HPDE6-E6E7 (cell line): Measurements from ENCODE around the gene ADAM22.
"Not testable (repeated sequence)": the region's sequence is repeated elsewhere in the genome, so short reads cannot be mapped to it uniquely, and the experiment has no call there.

Experiments used
- DNase-seq: peaks from one replicate; pipeline ENCODE4 v3.0.0; 2011; ENCODE audit warnings: missing footprints; ENCODE audit errors: extremely low spot score

The ADAM22 gene

DNA sequence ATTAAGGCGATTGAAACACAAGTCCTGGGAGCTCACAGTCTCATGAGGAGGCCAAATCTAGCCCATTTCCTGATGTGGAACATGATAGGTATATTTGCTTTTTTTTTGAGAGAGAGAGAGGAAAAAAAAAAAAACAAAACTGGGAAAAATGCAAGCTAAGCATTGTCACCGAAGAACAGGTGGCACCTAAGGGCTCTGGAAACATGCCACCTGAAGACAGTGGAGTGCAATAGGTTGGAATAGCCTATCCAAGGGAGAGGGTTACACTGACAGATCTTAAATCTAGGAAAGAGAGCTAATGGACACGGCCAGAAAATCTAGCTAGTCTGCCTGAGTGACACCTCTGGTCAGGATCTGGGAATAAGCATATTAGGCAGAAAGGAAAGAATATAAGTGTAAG is 175.6 kb downstream of the ADAM22 start:
- no peak for DNase-seq

DNA sequence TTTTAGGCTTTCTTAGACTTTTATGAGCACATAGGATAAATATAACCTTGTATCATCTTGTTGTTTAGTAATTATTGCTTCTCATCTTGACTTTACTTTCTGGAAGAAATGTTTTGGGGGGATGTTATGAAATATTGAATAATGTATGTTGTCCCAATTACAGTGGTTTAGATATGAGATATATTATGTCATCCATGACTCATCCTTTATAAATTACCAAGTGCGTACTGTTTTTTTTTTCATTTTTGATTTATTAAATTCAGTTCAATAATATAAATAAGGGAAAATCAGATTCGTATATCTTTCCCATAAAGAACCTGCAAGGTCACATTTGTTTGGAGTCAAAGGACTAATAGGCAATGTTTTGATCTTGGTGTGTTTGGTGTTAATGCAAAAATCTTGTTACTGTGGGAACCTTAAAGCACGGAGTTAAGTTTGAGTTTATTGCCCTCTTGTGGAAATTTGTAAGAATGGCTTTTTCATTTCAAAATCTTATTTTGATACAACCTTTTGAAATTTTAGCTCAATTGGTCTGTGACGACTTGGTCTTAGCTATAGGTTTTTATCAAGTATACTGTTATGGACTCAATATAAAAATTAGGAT is 177.2 kb downstream of the ADAM22 start:
- DNase-seq = peak; percentile 11

DNA sequence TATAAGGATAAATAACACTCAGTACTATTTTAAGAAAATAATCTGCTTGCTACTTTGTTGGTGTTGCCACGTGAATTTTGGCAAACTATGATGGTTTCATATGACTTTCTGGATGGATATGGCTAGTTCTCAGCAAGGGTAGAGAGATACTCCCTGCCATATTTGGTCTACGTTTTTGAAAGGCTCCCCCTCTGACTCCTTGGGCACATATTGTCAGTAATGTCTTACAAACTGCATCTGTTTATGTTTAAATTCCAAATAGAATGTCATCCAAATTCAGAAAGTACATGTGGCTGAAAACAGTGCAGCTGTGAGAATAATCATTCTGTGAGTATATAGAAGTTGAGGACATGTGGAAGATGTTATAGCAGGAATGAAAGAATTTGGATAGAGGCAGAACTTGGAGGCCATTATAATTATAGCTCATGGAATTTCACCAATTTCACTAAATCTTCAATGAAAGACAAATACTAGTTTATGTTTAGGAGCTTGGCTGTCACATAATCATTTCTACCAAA is 178.0 kb downstream of the ADAM22 start:
- no peak for DNase-seq

DNA sequence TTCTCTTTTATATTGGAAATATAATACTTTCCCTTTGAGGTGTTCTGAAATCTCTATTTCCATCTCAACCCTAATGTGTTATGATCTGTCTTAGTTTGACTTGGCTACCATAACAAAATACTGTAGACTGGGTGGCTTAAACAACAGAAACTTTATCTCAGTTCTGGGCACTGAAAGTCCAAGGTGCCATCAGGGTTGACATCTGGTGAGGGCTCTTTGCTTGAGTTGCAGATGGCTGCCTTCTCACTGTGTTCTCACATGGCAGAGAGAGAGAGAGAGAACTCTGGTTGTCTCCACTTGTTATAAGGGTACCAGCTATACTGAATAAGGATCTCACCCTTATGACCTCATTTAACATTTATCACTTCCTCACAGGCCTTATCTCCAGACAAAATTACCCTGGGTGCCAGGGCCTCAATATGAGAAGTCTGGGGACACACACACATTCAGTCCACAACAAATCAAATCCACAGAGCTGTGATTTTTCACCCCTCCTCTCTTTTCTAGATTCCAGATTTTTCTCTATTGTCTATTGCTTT is 181.3 kb downstream of the ADAM22 start:
- no peak for DNase-seq

DNA sequence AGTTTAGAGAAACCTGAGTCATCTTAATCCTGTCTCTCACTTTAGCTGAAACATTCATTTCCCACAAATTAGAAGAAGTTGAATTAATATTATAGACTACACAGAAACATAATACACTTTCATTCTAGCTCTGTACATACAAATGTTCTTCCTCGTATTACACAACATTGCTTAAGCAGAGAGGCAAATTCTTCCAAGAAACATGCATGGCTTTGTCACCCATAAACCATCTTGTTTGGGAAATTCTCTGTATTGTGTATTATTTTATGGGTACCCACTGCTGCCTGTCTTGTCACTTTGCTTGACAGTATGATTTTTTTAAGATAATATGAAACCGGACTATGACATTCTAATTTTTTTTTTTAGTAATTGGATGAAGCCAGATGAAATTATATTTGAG is 181.8 kb downstream of the ADAM22 start:
- no peak for DNase-seq

DNA sequence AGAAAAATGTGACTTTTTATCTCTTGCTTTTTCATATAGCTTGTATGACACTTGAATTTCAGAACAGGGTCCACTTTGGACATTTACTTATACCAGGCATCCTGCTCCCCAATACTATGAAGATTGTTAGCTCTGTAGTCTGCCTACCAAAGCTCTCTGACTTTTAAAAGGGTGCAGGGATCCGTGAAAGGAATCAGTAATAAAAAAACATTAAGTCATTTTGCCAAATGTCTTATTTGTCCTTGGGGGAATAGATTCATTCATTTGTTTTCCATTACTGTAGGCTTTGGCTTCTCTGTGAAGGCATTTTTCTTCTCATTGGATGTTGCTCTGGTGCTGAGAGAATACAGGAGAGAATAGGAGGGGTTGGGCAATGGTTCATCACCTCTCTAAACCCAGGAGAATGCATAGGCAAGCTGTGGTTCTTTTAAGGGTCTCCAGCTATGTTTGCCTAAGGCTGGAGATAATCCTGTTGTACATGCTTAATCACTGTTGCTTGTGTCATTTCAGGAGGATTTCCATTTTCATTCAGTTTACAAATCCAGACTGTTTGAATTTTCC is 182.3 kb downstream of the ADAM22 start:
- DNase-seq = no peak

DNA sequence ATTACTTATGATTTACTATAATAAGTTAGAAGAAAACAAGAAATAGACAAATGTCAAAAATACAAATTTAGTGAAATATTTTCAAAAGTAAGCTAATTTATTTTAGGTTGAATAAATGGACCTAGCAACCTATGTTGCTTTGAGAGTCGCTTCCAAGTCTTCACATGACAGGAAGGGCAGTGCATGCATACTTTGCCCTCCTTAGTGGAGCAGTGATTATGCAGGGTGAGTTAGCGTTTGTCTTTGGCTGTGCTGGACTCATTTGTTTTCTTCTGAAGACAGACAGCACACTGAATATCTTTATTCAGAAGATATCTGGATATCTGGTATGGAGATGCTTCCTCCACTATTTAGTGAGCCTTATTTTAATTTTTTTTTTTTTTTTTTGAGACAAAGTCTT is 183.3 kb downstream of the ADAM22 start:
- no peak for DNase-seq

DNA sequence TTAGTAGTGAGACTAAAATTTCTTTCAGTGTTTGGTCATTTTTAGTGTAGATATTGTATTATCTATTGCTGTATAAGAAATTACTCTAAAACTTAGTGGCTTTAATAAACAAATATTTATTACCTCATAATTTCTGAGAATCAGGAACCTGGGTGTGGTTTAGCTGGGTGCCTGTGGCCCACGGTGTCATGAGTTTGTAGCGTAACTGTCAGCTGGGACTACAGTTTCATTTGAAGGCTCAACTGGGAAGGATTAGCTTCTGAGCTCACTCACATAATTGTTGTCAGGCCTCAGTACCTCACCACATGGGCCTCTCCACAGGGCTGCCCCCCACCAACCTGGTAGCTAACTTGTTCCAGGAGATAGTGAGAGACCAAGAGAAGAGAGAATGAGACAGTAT is 187.3 kb downstream of the ADAM22 start:
- no peak for DNase-seq

DNA sequence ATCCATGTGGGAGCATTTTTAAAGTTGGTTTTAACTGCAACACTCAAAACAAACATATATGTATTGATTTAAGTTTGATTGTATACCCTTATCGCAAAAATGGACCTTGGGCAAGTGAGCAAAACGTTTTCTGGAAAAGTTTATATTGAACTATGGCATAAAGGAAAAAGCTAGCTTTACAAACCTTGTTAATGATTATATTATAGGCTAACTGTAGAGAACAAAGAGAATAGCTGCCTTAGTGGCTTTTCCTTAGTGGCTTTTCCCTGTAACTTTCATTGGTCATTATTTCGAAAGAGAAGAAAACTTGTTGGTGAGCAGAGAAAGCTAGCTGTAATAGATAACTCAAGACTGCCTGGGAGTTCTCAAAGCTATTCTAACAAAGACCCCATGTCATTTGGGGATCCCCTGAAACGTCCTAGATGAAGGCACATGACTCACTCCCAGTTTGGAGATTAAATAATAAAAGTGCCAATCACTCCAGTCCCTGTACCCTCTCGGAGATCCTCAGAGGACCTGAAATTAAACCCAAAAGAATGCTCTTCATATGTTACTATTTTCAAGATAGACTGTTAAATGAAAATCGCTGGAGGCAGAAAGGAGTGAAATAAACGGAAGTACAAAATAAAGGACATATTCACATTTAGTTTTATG is 193.7 kb downstream of the ADAM22 start:
- no peak for DNase-seq

DNA sequence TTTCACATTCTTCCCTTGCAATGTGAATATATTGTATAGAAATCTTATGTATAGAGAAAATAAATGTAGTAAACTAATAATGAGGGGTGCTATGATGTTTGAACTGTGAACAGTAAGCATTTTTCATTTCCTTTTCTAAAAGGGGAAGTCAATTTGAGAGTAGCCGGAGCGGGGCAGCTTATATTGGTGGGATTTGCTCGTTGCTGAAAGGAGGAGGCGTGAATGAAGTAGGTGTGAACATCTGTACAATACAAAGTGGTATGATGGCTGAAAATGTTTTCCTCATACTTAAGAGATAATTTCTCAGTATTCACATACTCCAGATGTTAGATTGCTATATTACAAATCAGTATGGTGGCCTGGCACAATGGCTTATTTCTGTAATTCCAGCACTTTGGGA is 198.7 kb downstream of the ADAM22 start:
- no peak for DNase-seq

DNA sequence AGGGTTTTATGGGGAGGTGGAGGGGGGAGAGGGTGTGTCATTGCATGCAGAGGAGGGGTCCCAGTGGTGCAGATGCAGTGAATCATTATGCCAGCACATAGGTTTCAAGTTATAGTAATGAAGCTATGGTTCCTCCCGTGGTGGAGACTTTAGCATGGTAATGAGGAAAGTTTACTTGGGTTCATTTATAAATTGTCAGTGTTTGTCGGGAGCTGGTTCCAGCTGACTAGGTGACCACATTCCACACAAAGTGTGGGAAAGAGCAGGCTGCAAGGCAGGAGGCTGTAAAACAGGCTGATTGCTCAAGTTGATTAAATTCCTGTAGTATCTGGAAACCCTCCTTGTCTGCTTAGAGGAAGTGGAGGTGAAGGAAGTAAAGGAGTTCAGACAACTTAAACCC is 206.9 kb downstream of the ADAM22 start:
- DNase-seq = no peak

DNA sequence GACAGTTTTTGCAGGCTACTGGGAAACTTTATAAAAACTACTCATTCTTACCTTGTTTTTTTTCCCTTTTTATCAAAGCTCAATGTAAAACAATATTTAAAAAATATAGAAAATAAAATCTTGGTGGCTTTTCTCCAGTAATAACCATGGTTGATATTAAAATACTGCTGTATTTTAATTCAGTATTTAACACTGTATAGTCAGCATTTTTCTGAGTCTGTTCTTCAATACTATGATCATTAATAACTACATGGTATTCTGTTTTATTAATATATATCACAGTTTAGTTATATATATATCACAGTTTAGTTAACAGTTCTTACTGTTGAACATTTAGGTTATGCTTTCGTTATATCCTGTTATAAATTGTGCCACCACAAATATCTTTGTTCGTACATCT is 207.4 kb downstream of the ADAM22 start:
- DNase-seq = no peak

DNA sequence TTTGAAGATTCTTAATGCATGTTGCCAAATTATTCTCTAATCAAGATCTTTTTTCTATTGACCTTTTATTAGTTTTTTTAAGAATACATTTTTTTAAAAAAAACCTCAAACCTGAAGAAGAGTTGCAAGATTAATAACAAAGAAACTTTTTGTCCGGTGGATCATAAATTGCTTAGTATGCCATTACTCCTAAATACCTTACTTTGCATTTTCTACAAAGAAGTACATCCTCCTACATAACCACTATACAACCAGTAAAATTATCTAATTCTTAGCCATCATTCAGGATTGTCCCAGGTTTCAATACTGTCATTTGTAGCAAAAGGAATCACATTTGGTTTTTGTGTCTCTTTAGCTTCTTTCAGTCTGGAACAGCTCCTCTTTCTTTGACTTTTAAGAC is 207.9 kb downstream of the ADAM22 start:
- DNase-seq = no peak

DNA sequence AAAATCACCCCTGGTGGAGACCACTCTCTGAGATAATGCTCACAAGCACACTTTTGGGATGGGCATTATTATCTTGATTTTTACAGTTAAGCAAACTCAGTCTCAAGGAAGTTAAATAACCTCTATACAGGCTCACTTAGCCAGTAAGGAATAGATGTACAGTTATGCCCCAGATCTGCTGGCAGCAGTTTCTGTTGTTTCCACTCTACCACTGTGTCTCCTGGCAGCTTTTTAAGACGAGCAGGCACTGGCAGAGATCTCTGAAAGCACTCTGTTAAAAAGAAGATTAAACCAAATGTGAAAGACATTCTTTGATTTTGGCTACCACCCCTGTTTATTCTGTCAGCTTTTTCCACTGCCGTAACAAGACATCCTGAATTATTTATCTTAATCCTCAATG is 212.6 kb downstream of the ADAM22 start:
- no peak for DNase-seq

DNA sequence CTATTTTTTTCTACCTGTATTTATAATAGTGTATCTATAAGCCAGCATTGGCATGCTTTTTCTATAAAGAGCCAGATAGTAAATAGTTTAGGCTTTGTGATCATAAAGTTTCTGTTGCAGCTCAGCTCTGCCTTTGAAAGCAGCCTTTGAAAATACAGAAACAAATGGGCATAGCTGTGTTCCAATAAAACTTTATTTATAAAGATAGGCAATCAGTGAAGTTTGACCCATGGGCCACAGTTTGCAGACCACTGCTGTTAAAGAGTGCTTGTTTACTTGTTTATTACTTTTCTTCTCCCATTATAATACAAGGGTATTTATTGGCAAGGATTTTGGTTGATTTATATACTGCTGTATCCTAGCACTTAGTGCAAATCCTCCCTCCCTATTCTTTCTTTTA is 213.3 kb downstream of the ADAM22 start:
- no peak for DNase-seq

DNA sequence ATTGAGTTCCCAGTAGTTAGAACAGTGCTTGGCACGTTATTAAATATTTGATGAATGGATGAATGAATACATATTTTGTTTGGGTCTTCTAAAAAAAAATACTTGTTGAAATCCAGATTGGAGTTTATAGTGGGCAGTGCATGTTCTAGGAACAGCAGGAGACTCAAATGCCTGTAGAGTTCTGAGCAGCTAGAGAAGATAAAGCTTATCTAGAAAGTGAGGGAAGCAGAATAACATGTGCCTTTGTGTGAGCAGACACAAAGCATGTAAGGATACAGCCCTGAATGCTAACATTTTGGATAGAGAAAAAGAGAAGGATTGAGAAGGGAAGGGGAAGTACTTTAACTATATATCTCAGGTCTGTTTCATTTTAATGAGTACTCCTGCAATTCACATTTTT is 213.9 kb downstream of the ADAM22 start:
- no peak for DNase-seq

DNA sequence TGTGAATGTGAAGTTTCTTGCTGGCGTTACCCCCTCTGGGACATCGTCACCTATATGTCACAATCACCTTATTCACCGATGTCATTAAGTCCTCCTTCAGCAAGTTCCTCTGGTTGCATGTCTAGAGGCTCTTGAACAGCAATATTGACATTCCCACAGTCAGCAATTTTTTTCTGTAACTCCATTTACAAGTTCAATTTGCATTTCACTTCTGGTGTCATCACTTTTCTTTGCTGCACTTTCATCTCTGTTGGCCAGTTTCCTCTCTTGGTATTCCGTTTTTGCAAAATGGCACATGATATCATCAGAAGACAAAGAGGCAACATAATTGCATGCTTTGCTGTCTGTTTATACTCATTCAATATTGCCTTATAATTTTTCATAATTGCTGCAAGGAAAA is 216.0 kb downstream of the ADAM22 start:
- DNase-seq = no peak

DNA sequence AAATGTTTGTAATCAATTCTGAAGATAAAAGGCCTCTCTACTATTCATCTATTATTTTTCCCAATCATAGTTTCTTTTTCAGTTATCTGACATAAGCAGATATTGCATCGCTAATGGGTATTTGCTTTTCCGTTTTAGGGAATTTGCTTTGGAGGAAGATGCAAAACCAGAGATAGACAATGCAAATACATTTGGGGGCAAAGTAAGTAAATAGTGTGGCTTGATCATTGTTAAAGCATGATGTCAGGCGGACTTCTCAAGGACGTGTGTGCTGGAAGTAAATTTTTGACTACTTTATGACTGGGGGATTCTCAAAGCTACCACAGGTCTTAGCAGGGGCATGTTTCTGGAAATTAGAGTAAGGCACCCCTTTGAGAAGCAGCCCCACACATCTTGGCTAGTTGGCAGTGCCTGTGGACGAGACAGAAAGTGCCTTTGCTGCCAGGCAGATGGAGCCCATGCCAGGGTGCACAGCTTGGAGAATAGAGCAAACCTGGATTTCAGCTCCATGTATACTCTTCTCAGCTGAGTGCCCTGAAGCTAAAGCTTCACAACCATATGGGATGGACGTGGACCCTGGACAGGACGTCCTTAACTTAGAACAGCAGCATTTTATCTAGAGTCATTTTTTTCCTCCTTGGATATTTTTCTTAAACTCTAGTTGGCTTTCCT is 217.2 kb downstream of the ADAM22 start:
- no peak for DNase-seq

DNA sequence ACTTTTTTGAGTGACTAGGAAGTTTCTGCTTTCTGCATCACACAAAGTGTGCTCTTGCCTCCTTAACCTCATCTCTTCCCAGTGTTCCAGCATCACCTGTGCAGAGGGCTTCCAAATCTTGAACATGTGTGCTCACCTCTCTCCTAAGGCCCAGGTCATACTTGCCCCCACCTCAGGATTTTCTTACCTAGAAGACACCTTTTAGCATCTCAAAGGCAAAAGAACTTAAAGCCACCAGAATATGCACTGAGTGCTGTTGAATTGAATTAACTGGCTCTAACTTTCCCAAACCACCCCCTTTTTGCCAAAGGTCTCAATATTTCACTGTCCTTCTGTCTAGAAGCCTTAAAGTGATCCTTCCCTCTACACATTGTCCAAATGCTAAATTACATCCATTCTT is 219.3 kb downstream of the ADAM22 start:
- DNase-seq = no peak

DNA sequence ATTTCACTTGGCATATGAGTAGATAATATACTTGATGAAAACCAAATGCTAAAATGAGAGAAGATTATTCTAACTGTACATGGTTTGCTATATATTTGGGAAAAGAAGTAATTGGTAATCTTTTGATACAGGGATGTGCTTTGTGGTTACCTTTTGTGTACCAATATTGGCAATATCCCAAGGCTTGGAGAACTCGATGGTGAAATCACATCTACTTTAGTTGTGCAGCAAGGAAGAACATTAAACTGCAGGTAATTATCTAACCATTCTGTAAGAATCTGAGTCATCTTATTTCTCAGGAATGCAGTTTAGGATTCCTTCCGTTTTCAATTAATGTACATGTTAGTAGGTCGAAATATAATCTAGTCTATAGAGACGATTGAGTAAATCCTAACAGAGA is 221.7 kb downstream of the ADAM22 start:
- no peak for DNase-seq

DNA sequence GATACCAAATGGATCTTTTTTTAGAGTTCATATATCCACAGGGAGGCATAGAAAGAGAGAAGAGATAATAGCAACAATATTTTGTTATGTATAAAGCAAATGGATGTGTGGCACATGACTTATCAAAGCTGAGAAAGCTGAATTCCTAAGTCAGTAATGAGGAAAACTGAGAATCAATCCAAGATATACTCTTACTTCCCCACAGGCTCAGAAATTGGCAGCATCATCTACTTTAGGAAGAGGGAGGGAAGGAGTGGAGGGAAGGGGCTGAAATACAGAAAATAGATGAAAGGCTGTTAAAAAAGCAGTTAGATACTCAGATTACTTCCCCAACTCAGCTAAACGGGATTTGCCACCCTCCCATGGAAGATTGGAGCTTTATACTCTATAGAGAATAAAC is 222.3 kb downstream of the ADAM22 start:
- DNase-seq = no peak

DNA sequence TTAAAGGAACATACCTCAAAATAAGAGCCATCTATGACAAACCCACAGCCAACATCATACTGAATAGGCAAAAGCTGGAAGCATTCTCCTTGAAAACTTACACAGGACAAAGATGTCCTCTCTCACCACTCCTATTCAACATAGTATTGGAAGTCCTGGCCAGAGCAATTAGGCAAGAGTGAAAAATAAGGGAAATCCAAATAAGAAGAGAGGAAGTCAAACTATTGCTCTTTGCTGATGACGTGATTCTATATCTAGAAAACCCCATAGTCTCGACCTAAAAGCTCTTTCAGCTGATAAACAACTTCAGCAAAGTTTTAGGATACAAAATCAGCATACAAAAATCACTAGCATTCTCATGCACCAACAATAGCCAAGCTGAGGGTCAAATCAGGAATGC is 225.7 kb downstream of the ADAM22 start:
- not testable (repeated sequence) for DNase-seq

DNA sequence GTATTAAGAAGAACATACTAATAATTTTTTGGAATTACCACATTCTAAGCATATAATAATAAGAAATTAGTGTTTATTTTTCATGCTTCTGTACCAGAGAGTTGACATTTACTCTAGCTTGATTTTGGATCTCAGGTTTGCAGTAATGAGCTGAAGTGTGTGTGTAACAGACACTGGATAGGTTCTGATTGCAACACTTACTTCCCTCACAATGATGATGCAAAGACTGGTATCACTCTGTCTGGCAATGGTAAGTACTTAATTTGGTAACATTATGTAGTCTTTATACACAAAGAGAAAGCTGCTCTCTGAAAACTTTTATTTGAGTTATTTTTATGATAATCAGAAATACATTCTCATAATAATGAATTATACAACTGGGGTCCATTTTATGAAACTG is 231.6 kb downstream of the ADAM22 start:
- no peak for DNase-seq
